Peyer's patch (tissue), 4 donors: Measurements from ENCODE around the gene CCR6. TPM values are rescaled to one million over a fixed set of nuclear protein-coding genes. Genes with fewer than 3 reads are reported as not detected.

Experiments
- DNase-seq, 3 donors: peaks; one replicate each; pipeline ENCODE4 v3.0.0-alpha.2; 2017 to 2019
- H3K27ac ChIP-seq, 4 donors: fragments of 200-600 bp; sonication (generic); one replicate each; pipeline ENCODE4 v1.5.1; 2016 to 2019
- H3K27me3 ChIP-seq, 2 donors: fragments of 200-600 bp; sonication (generic); one replicate each; pipeline ENCODE4 v1.5.1; 2019
- H3K36me3 ChIP-seq, 3 donors: fragments of 200-600 bp; sonication (generic); one replicate each; pipeline ENCODE4 v1.5.1; 2016 to 2019
- H3K4me1 ChIP-seq, 4 donors: fragments of 200-600 bp; sonication (generic); one replicate each; pipeline ENCODE4 v1.5.1; 2016 to 2019
- H3K4me3 ChIP-seq, 4 donors: fragments of 200-600 bp; sonication (generic); 1 replicate in 3 of 4; 2 replicates in 1 of 4; pipeline ENCODE4 v1.5.1; 2016 to 2019; ENCODE audit warnings: mild to moderate bottlenecking in 1 of 4
- H3K9me3 ChIP-seq, 4 donors: fragments of 200-600 bp; sonication (generic); one replicate each; pipeline ENCODE4 v1.5.1; 2016 to 2019; ENCODE audit warnings: mild to moderate bottlenecking in 1 of 4
- CTCF ChIP-seq, 6 experiments: fragments of 450-650 bp in 4 of 6; fragments of 200-600 bp in 2 of 6; sonication (generic) in 1 of 6; IDR thresholded peaks; one replicate each; pipeline ENCODE4 v1.5.1; 2017 to 2019; ENCODE audit warnings: antibody characterized with exemption in 6 of 6, mild to moderate bottlenecking in 3 of 6, moderate library complexity in 1 of 6
- POLR2A ChIP-seq, 2 donors: fragments of 450-650 bp; IDR thresholded peaks; one replicate each; pipeline ENCODE4 v1.5.1; 2017; ENCODE audit warnings: antibody characterized with exemption in 2 of 2, mild to moderate bottlenecking in 2 of 2, moderate library complexity in 2 of 2
- total RNA-seq, 4 donors: library from RNA; depleted of rRNA; stranded (reverse); fragments of >200 nt; gene quantifications; one replicate each; pipeline ENCODE4 v1.1.0, GENCODE V29; 2016

CCR6 gene
- total RNA-seq, 4 donors from 2014 or later = 0.67 to 5.0 TPM; not detected in 2

GRCh38 chr6:167153521-167153959, 30.6 kb downstream of the CCR6 start:
- TF ChIP-seq POLR2A (IDR thresholded peaks at IDR 0.05) (no peak), CTCF (IDR thresholded peaks at IDR 0.05) (no peak)
- Histone ChIP-seq H3K4me3 (peak overlapping the region; percentile 11 to 32 (median 24)), H3K9me3 (no peaks in the 10 kb centered on the region), H3K4me1 (no peaks in the 10 kb centered on the region), H3K27me3 (no peaks in the 10 kb centered on the region), H3K27ac (peak overlapping the region in 2 of 4 donors; percentile 70 to 71), H3K36me3 (no peaks in the 10 kb centered on the region)
- DNase-seq = peak in 2 of 3 donors; percentile 61 to 72

GRCh38 chr6:167154291-167154690, 31.4 kb downstream of the CCR6 start:
- Histone ChIP-seq H3K27ac (no peak overlapping the region), H3K27me3 (no peaks in the 10 kb centered on the region), H3K36me3 (no peaks in the 10 kb centered on the region), H3K4me3 (no peak overlapping the region), H3K4me1 (no peaks in the 10 kb centered on the region), H3K9me3 (no peaks in the 10 kb centered on the region)
- TF ChIP-seq CTCF (IDR thresholded peaks at IDR 0.05) = no peak
- TF ChIP-seq POLR2A (IDR thresholded peaks at IDR 0.05) = no peak
- no peak for DNase-seq

- TF ChIP-seq POLR2A (IDR thresholded peaks at IDR 0.05) (no peak), CTCF (IDR thresholded peaks at IDR 0.05) (no peak)
- Histone ChIP-seq H3K9me3 (no peaks in the 10 kb centered on the region), H3K27me3 (no peaks in the 10 kb centered on the region)
Observed at GRCh38 chr6:167154895-167155294, 32.0 kb downstream of the CCR6 start.

GRCh38 chr6:167157414-167157813, 34.5 kb downstream of the CCR6 start:
- no peak for DNase-seq
- Histone ChIP-seq H3K36me3 (no peaks in the 10 kb centered on the region), H3K9me3 (no peaks in the 10 kb centered on the region), H3K4me3 (no peak overlapping the region), H3K4me1 (no peaks in the 10 kb centered on the region), H3K27ac (no peak overlapping the region), H3K27me3 (no peaks in the 10 kb centered on the region)
- TF ChIP-seq CTCF (IDR thresholded peaks at IDR 0.05) = no peak
- TF ChIP-seq POLR2A (IDR thresholded peaks at IDR 0.05) = no peak

More at GRCh38 chr6:167154895-167155294, 32.0 kb downstream of the CCR6 start:
- Histone ChIP-seq H3K4me3 (no peak overlapping the region), H3K4me1 (no peaks in the 10 kb centered on the region), H3K27ac (no peak overlapping the region), H3K36me3 (no peaks in the 10 kb centered on the region)
- no peak for DNase-seq

- TF ChIP-seq CTCF (IDR thresholded peaks at IDR 0.05) (no peak), POLR2A (IDR thresholded peaks at IDR 0.05) (no peak)
- Histone ChIP-seq H3K27me3 (no peaks in the 10 kb centered on the region), H3K36me3 (no peaks in the 10 kb centered on the region), H3K4me3 (no peak within 1 kb of the TSS), H3K27ac (no peak within 1 kb of the TSS), H3K4me1 (no peaks in the 10 kb centered on the region), H3K9me3 (no peaks in the 10 kb centered on the region)
- DNase-seq = no peak
Observed at GRCh38 chr6:167157863-167158262, 35.0 kb downstream of the CCR6 start, which contains the start of gene GPR31. TSS of gene GPR31 (minus strand) at chr6:167157980. CDS start at chr6:167157831, 149 bp downstream.
